SIG-M5 treated with dmso at 0.1 percent for 504 hours (cell line): ENCODE results near the gene RIOK3.
"Not testable (repeated sequence)": the region's sequence is repeated elsewhere in the genome, so short reads cannot be mapped to it uniquely, and the experiment has no call there.

Source experiments
- DNase-seq: peaks from one replicate; lab custom pipeline; 2025; ENCODE audit not compliant: unreplicated experiment; lab: John Stamatoyannopoulos, UW

Gene RIOK3

GRCh38 chr18:23452728-23453679 lies at the start of gene RIOK3:
Gene RIOK3, plus strand, starts transcription at chr18:23453287. Its CDS starts 153 bp downstream, at chr18:23453440.
- DNase-seq, result peak; percentile 96

GRCh38 chr18:23403310-23403709 lies 49.8 kb upstream of the RIOK3 start:
- no peak for DNase-seq

GRCh38 chr18:23405636-23406035 lies 47.5 kb upstream of the RIOK3 start:
- no peak for DNase-seq

- DNase-seq, result no peak
Measured at GRCh38 chr18:23406271-23406787, 46.8 kb upstream of the RIOK3 start.

GRCh38 chr18:23412351-23412964 lies 40.6 kb upstream of the RIOK3 start:
- no peak for DNase-seq

- no peak for DNase-seq
Measured at GRCh38 chr18:23415515-23415914, 37.6 kb upstream of the RIOK3 start.

GRCh38 chr18:23416298-23416697 lies 36.8 kb upstream of the RIOK3 start:
- DNase-seq, result no peak

GRCh38 chr18:23421277-23421676 lies 31.8 kb upstream of the RIOK3 start:
- DNase-seq, result no peak

- DNase-seq, result peak; percentile 61
Measured at GRCh38 chr18:23422751-23423418, 30.2 kb upstream of the RIOK3 start.

- no peak for DNase-seq
Measured at GRCh38 chr18:23424616-23425015, 28.5 kb upstream of the RIOK3 start.

GRCh38 chr18:23428821-23429220 lies 24.3 kb upstream of the RIOK3 start:
- no peak for DNase-seq

GRCh38 chr18:23429538-23429937 lies 23.5 kb upstream of the RIOK3 start:
- not testable (repeated sequence) for DNase-seq

- no peak for DNase-seq
Measured at GRCh38 chr18:23433360-23433759, 19.7 kb upstream of the RIOK3 start.

GRCh38 chr18:23437357-23438045 lies 15.6 kb upstream of the RIOK3 start:
- peak; percentile 45 for DNase-seq

- DNase-seq, result no peak
Measured at GRCh38 chr18:23438046-23438377, 15.1 kb upstream of the RIOK3 start.

- DNase-seq, result no peak
Measured at GRCh38 chr18:23438608-23439366, 14.3 kb upstream of the RIOK3 start.

- no peak for DNase-seq
Measured at GRCh38 chr18:23440131-23440530, 13.0 kb upstream of the RIOK3 start.

GRCh38 chr18:23442958-23443357 lies 10.1 kb upstream of the RIOK3 start:
- DNase-seq, result no peak

- no peak for DNase-seq
Measured at GRCh38 chr18:23448291-23448690, 4.8 kb upstream of the RIOK3 start.

- DNase-seq, result no peak
Measured at GRCh38 chr18:23450022-23450421, 3.1 kb upstream of the RIOK3 start.
